Mesothelial cell of epicardium (in vitro differentiated cells): ENCODE measurements around the gene BEX3. TPM values are rescaled to one million over a fixed set of nuclear protein-coding genes. Genes with fewer than 3 reads are reported as not detected.
"Not testable (repeated sequence)": the region's sequence is repeated elsewhere in the genome, so short reads cannot be mapped to it uniquely, and the experiment has no call there.

Experiments used
- DNase-seq, 2 experiments: peaks; one replicate each; pipeline ENCODE4 v3.0.0; 2021; ENCODE audit warnings: low spot score in 2 of 2; ENCODE audit not compliant: unreplicated experiment in 2 of 2
- H3K27ac Mint-ChIP-seq: 2 replicates; pipeline ENCODE4 v1.8.0; 2021; ENCODE audit warnings: mixed read lengths
- H3K27me3 Mint-ChIP-seq: 2 replicates; pipeline ENCODE4 v1.8.0; 2021; ENCODE audit warnings: low read depth, mixed read lengths
- H3K36me3 Mint-ChIP-seq: 2 replicates; pipeline ENCODE4 v1.8.0; 2021; ENCODE audit warnings: mixed read lengths
- H3K4me1 Mint-ChIP-seq: 2 replicates; pipeline ENCODE4 v1.8.0; 2021; ENCODE audit warnings: mixed read lengths
- H3K4me3 Mint-ChIP-seq: 2 replicates; pipeline ENCODE4 v1.8.0; 2021; ENCODE audit warnings: mild to moderate bottlenecking, moderate library complexity, mixed read lengths
- H3K9me3 Mint-ChIP-seq: 2 replicates; pipeline ENCODE4 v1.8.0; 2021; ENCODE audit warnings: mixed read lengths
- CTCF ChIP-seq: fragments of 200-600 bp; sonication (generic); IDR thresholded peaks from one replicate; pipeline ENCODE4 v1.5.0; 2021; ENCODE audit warnings: antibody characterized with exemption; ENCODE audit not compliant: unreplicated experiment
- total RNA-seq: library from RNA; stranded (reverse); gene quantifications from 3 replicates; pipeline ENCODE4 v1.2.1, GENCODE V29; 2021

BEX3 gene
- total RNA-seq, 1 donor from 2014 or later, result 314 TPM

GRCh38 chrX:103405009-103405333, 28.6 kb downstream of the BEX3 start:
- TF ChIP-seq CTCF, result no peak
- Mint-ChIP-seq H3K4me1 (peaks cover 12% of the 10 kb centered on the region), H3K27ac (peak overlapping the region; percentile 92), H3K9me3 (peaks cover 14% of the 10 kb centered on the region), H3K36me3 (peaks cover 3% of the 10 kb centered on the region), H3K27me3 (no peaks in the 10 kb centered on the region), H3K4me3 (peak overlapping the region; percentile 85)
- DNase-seq, result no peak

GRCh38 chrX:103406256-103406655, 29.9 kb downstream of the BEX3 start:
- no peaks in the 10 kb centered on the region for H3K27me3 Mint-ChIP-seq
- H3K27ac Mint-ChIP-seq, result no peak overlapping the region
- no peak overlapping the region for H3K4me3 Mint-ChIP-seq
- H3K36me3 Mint-ChIP-seq, result peaks cover 3% of the 10 kb centered on the region
- peaks cover 19% of the 10 kb centered on the region for H3K9me3 Mint-ChIP-seq
- TF ChIP-seq CTCF, result no peak
- peaks cover 12% of the 10 kb centered on the region for H3K4me1 Mint-ChIP-seq
- DNase-seq, result no peak

- TF ChIP-seq CTCF, result no peak
- Mint-ChIP-seq H3K27me3 (no peaks in the 10 kb centered on the region), H3K4me1 (peaks cover 12% of the 10 kb centered on the region), H3K9me3 (peaks cover 25% of the 10 kb centered on the region), H3K27ac (no peak overlapping the region), H3K4me3 (no peak overlapping the region), H3K36me3 (peaks cover 3% of the 10 kb centered on the region)
- DNase-seq, result no peak
Measured at GRCh38 chrX:103407776-103408175, 31.4 kb downstream of the BEX3 start.

- not testable (repeated sequence) for H3K27me3 Mint-ChIP-seq, H3K36me3 Mint-ChIP-seq
Measured at GRCh38 chrX:103411721-103412120, 35.4 kb downstream of the BEX3 start.

GRCh38 chrX:103413705-103414387, 37.5 kb downstream of the BEX3 start:
- Mint-ChIP-seq H3K9me3 (peaks cover 26% of the 10 kb centered on the region), H3K36me3 (peaks cover 3% of the 10 kb centered on the region), H3K27ac (no peak overlapping the region), H3K4me1 (no peaks in the 10 kb centered on the region), H3K27me3 (no peaks in the 10 kb centered on the region), H3K4me3 (no peak overlapping the region)
- no peak for DNase-seq
- TF ChIP-seq CTCF, result no peak

More at GRCh38 chrX:103411721-103412120, 35.4 kb downstream of the BEX3 start:
- H3K27ac Mint-ChIP-seq, H3K4me3 Mint-ChIP-seq, DNase-seq, H3K4me1 Mint-ChIP-seq: not testable (repeated sequence)
- peaks cover 22% of the 10 kb centered on the region for H3K9me3 Mint-ChIP-seq

- no peak for DNase-seq
- Mint-ChIP-seq H3K27ac (no peak overlapping the region), H3K9me3 (peaks cover 29% of the 10 kb centered on the region), H3K36me3 (peaks cover 2% of the 10 kb centered on the region), H3K27me3 (no peaks in the 10 kb centered on the region), H3K4me1 (no peaks in the 10 kb centered on the region), H3K4me3 (no peak overlapping the region)
- no peak for TF ChIP-seq CTCF
Measured at GRCh38 chrX:103414561-103414960, 38.2 kb downstream of the BEX3 start.
